Measurements from ENCODE around the gene ERMP1.

ERMP1 gene

DNA sequence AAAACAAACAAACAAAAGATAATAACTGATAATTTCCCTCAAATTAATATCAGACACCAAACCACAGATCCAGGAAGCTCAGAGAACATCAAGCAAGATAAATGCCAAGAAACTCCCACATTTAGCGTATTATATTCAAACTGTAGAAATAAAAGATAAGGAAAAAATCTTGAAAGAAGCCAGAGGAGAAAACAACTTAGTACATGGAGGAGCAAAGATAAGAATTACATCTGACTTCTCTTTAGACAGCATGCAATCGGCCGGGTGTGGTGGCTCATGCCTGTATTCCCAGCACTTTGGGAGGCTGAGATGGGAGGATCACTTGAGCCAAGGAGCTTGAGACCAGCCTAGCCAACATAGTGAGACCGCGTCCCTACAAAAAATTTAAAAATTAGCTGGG is 40.5 kb upstream of the ERMP1 start:
- TF ChIP-seq, protein P1, sequence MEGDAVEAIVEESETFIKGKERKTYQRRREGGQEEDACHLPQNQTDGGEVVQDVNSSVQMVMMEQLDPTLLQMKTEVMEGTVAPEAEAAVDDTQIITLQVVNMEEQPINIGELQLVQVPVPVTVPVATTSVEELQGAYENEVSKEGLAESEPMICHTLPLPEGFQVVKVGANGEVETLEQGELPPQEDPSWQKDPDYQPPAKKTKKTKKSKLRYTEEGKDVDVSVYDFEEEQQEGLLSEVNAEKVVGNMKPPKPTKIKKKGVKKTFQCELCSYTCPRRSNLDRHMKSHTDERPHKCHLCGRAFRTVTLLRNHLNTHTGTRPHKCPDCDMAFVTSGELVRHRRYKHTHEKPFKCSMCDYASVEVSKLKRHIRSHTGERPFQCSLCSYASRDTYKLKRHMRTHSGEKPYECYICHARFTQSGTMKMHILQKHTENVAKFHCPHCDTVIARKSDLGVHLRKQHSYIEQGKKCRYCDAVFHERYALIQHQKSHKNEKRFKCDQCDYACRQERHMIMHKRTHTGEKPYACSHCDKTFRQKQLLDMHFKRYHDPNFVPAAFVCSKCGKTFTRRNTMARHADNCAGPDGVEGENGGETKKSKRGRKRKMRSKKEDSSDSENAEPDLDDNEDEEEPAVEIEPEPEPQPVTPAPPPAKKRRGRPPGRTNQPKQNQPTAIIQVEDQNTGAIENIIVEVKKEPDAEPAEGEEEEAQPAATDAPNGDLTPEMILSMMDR (IDR thresholded peaks at IDR 0.05; ENCODE audit: low read depth, low read length) = no peak
- no peak for DNase-seq (ENCODE audit: low read depth in 2 of 2)
- no peak overlapping the region for H3K4me3 ChIP-seq (replicated peaks in 1 of 2; ENCODE audit: low read depth in 2 of 2, low read length in 2 of 2)

GRCh38 chr9:5872511-5872910 is 39.6 kb upstream of the ERMP1 start:
- DNase-seq (ENCODE audit: low read depth in 2 of 2) = peak in 1 of 2 donors; percentile 53
- TF ChIP-seq, protein P1 (IDR thresholded peaks at IDR 0.05; ENCODE audit: low read depth, low read length) = no peak
- no peak overlapping the region for H3K4me3 ChIP-seq (replicated peaks in 1 of 2; ENCODE audit: low read depth in 2 of 2, low read length in 2 of 2)

DNA sequence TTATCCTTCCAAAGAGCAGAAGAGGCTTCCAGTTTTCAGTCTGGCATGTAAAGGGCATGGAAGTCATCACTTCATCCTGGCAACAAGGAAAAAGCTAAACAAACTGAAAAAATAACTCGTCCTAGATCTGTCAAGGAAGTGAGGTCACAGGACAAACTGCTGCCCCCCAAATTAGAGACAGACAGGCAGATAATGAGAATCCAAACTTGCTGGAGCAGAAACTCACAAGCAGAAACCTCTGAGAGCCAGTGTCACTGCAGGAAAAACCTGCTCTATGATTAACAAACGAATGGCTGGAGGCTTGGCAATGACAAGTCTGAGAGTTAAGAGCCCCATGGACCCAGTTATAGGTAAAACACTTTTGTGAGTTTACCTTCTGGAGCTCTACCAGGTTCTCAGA is 38.9 kb upstream of the ERMP1 start:
- TF ChIP-seq, protein P1 (IDR thresholded peaks at IDR 0.05; ENCODE audit: low read depth, low read length) = no peak
- DNase-seq (ENCODE audit: low read depth in 2 of 2) = peak in 1 of 2 donors; percentile 12

DNA sequence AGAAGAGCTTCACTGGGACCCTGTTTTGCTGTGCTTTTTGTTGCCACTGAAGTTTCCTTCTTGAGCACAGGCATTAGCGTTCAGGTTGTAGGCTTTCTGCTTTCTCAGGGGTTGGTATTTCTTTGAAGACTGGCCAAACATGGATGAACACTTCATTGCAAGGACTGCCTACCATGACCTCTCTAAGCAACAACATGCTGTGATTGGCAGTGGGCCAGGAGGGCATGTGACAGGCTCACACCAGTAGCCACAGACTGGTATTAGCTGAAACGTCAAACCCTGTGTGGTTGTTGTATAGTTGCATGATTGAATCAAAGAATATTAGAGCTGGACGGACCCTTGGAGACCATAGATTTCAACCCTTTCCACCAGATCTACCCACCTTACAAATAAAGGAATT is 37.8 kb upstream of the ERMP1 start:
- peak in 1 of 2 donors; percentile 17 for DNase-seq (ENCODE audit: low read depth in 2 of 2)
- H3K4me3 ChIP-seq (replicated peaks in 1 of 2; ENCODE audit: low read depth in 2 of 2, low read length in 2 of 2) = no peak overlapping the region

More for the DNA sequence above, 38.9 kb upstream of the ERMP1 start:
- H3K4me3 ChIP-seq (replicated peaks in 1 of 2; ENCODE audit: low read depth in 2 of 2, low read length in 2 of 2) = no peak overlapping the region

GRCh38 chr9:5870020-5870339 is 37.1 kb upstream of the ERMP1 start:
- H3K4me3 ChIP-seq (replicated peaks in 1 of 2; ENCODE audit: low read depth in 2 of 2, low read length in 2 of 2) = no peak overlapping the region
- no peak for DNase-seq (ENCODE audit: low read depth in 2 of 2)
- TF ChIP-seq, protein P1 (IDR thresholded peaks at IDR 0.05; ENCODE audit: low read depth, low read length) = no peak

More for the DNA sequence above, 37.8 kb upstream of the ERMP1 start:
- TF ChIP-seq, protein P1 (IDR thresholded peaks at IDR 0.05; ENCODE audit: low read depth, low read length) = no peak

GRCh38 chr9:5869315-5870019 is 36.5 kb upstream of the ERMP1 start:
- TF ChIP-seq, protein P1 (IDR thresholded peaks at IDR 0.05; ENCODE audit: low read depth, low read length) = peak; percentile 43
- no peak overlapping the region for H3K4me3 ChIP-seq (replicated peaks in 1 of 2; ENCODE audit: low read depth in 2 of 2, low read length in 2 of 2)
- peak in 1 of 2 donors; percentile 17 for DNase-seq (ENCODE audit: low read depth in 2 of 2)

DNA sequence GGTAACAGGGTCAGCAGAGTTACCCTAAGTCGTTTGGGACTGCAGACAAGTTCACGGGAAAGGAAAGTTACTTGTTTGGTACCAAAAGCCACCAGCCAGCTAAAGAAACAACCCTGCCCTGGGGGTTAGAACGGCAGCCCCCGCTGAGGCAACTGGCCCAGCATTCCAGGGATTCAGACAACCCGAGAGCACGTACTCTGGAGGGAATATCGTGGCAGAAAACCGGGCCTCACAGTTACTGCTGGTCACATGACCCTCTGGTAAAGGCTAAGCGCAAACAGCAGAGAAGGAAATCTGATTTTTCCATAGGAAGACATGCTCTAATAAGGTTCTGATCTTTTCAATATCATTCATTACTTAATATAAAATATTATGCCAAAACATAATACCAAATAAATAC is 35.3 kb upstream of the ERMP1 start:
- DNase-seq (ENCODE audit: low read depth in 2 of 2) = no peak
- H3K4me3 ChIP-seq (replicated peaks in 1 of 2; ENCODE audit: low read depth in 2 of 2, low read length in 2 of 2) = no peak overlapping the region
- TF ChIP-seq, protein P1 (IDR thresholded peaks at IDR 0.05; ENCODE audit: low read depth, low read length) = no peak
